Parathyroid adenoma (tissue), 2 donors: ENCODE measurements around the gene RERE.

ENCODE experiments used
- H2AFZ ChIP-seq: fragments of 300-600 bp; sonication (generic); one replicate; pipeline ENCODE4 v1.7.0; 2017; ENCODE audit warnings: antibody characterized with exemption, mild to moderate bottlenecking
- H3K27ac ChIP-seq: fragments of 300-600 bp; sonication (generic); one replicate; pipeline ENCODE4 v1.7.0; 2017
- H3K27me3 ChIP-seq: fragments of 300-600 bp; sonication (generic); one replicate; pipeline ENCODE4 v1.7.0; 2017; ENCODE audit warnings: low read length; ENCODE audit not compliant: control insufficient read depth, insufficient read depth
- H3K36me3 ChIP-seq: fragments of 300-600 bp; sonication (generic); one replicate; pipeline ENCODE4 v1.7.0; 2017; ENCODE audit warnings: low read length; ENCODE audit not compliant: control insufficient read depth, insufficient read depth
- H3K4me1 ChIP-seq: fragments of 300-600 bp; sonication (generic); one replicate; pipeline ENCODE4 v1.7.0; 2017; ENCODE audit warnings: control low read depth
- H3K4me2 ChIP-seq: fragments of 300-600 bp; sonication (generic); one replicate; pipeline ENCODE4 v1.7.0; 2017; ENCODE audit warnings: low read length
- H3K4me3 ChIP-seq: fragments of 300-600 bp; sonication (generic); one replicate; pipeline ENCODE4 v1.7.0; 2017; ENCODE audit warnings: low read depth, low read length
- H3K79me2 ChIP-seq: fragments of 300-600 bp; sonication (generic); one replicate; pipeline ENCODE4 v1.7.0; 2017; ENCODE audit warnings: control low read depth
- H3K9ac ChIP-seq: fragments of 300-600 bp; sonication (generic); one replicate; pipeline ENCODE4 v1.7.0; 2017; ENCODE audit warnings: mild to moderate bottlenecking
- H3K9me3 ChIP-seq: fragments of 300-600 bp; sonication (generic); one replicate; pipeline ENCODE4 v1.7.0; 2017; ENCODE audit warnings: low read length; ENCODE audit not compliant: control insufficient read depth
- CTCF ChIP-seq: fragments of 300-600 bp; sonication (generic); IDR thresholded peaks from one replicate; pipeline ENCODE4 v1.7.0; 2017; ENCODE audit warnings: antibody characterized with exemption, mild to moderate bottlenecking
- donor health status: primary hyperparathyroidism.

The RERE gene

DNA sequence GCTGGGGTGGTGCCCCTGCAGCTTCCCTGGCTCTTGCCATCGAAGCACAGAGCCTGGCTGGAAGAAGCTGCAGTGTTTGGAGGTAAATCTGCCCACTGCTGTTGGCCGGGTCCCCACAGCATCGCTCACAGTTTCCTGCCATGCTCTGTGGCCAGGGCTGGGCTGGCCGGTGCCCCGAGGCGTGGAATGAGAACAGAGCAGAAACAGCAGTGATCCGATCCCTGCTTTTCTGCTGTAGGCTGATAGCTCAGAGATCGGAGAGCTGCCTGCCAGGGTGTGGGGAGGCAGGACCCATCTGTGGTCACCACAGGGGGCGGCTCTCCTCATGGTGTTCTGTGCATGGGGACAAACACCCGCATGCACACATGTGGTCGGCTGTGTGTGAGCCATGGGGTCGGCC lies 488.0 kb downstream of the RERE start:
- no peaks in the 10 kb centered on the region for H3K27me3 ChIP-seq
- no peak overlapping the region for H3K27ac ChIP-seq
- H3K79me2 ChIP-seq: no peaks in the 10 kb centered on the region
- no peaks in the 10 kb centered on the region for H3K9me3 ChIP-seq
- H3K36me3 ChIP-seq: no peaks in the 10 kb centered on the region
- H3K4me3 ChIP-seq: no peak overlapping the region
- no peak overlapping the region for H2AFZ ChIP-seq
- no peak overlapping the region for H3K9ac ChIP-seq
- no peak for TF ChIP-seq CTCF
- no peaks in the 10 kb centered on the region for H3K4me1 ChIP-seq
- H3K4me2 ChIP-seq: no peak overlapping the region

- Histone ChIP-seq H3K4me2 (no peak overlapping the region), H3K27ac (no peak overlapping the region), H3K4me3 (no peak overlapping the region), H3K4me1 (no peaks in the 10 kb centered on the region), H3K9me3 (no peaks in the 10 kb centered on the region), H3K79me2 (no peaks in the 10 kb centered on the region), H2AFZ (no peak overlapping the region), H3K27me3 (no peaks in the 10 kb centered on the region), H3K36me3 (no peaks in the 10 kb centered on the region), H3K9ac (no peak overlapping the region)
- TF ChIP-seq CTCF: no peak
Observed at GRCh38 chr1:8328271-8328670, 489.2 kb downstream of the RERE start.

GRCh38 chr1:8326265-8326664 lies 491.2 kb downstream of the RERE start:
- Histone ChIP-seq H3K9me3 (no peaks in the 10 kb centered on the region), H3K79me2 (no peaks in the 10 kb centered on the region), H3K36me3 (no peaks in the 10 kb centered on the region)

DNA sequence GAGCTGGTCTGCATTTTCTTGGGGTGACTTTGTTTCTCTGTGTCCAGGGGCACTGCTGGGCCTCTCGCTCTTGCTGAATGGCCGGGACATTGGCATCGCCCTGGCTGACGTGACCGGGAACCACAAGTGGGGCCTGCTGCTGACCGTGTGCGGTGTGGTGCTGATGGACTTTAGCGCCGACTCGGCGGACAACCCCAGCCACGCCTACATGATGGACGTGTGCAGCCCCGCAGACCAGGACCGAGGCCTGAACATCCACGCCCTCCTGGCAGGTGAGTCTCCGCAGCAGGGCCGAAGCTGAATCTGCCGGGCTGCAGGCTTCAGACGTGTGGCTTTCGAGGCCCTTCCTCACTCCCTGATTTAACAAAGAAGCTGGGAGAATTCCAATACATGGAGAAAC lies 491.7 kb downstream of the RERE start:
- Histone ChIP-seq H3K4me2 (no peak overlapping the region), H3K4me1 (no peaks in the 10 kb centered on the region), H2AFZ (no peak overlapping the region), H3K27ac (no peak overlapping the region), H3K27me3 (no peaks in the 10 kb centered on the region), H3K9me3 (no peaks in the 10 kb centered on the region), H3K4me3 (no peak overlapping the region), H3K9ac (no peak overlapping the region), H3K79me2 (no peaks in the 10 kb centered on the region), H3K36me3 (no peaks in the 10 kb centered on the region)
- TF ChIP-seq CTCF: no peak

More at GRCh38 chr1:8326265-8326664, 491.2 kb downstream of the RERE start:
- no peak overlapping the region for H3K4me2 ChIP-seq
- no peak overlapping the region for H3K9ac ChIP-seq
- no peak overlapping the region for H2AFZ ChIP-seq
- H3K4me1 ChIP-seq: no peaks in the 10 kb centered on the region
- H3K4me3 ChIP-seq: no peak overlapping the region
- H3K27me3 ChIP-seq: no peaks in the 10 kb centered on the region
- no peak for TF ChIP-seq CTCF
- H3K27ac ChIP-seq: no peak overlapping the region

DNA sequence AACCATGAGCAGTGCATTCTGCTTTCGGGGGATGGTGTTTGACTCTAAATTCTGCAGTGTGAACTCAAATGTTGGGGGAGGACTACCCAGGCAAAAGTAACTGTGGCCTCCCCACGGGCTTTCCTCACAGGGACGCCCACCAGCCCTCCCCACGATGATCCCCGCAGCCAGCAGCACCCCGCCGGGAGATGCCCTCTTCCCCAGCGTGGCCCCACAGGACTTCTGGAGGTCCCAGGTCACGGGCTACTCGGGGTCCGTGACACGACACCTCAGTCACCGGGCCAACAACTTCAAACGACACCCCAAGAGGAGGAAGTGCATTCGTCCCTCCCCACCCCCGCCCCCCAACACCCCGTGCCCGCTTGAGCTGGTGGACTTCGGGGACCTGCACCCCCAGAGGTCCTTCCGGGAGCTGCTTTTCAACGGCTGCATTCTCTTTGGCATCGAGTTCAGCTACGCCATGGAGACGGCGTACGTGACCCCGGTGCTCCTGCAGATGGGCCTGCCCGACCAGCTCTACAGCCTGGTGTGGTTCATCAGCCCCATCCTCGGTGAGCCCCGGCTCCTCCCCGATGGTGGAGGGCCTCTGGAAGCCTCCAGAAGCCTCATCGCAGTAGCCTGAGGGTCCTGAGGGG lies 493.1 kb downstream of the RERE start:
- Histone ChIP-seq H3K4me2 (no peak overlapping the region), H3K4me1 (no peaks in the 10 kb centered on the region), H2AFZ (no peak overlapping the region), H3K79me2 (no peaks in the 10 kb centered on the region), H3K27me3 (no peaks in the 10 kb centered on the region), H3K9ac (no peak overlapping the region), H3K36me3 (no peaks in the 10 kb centered on the region), H3K9me3 (no peaks in the 10 kb centered on the region), H3K4me3 (no peak overlapping the region), H3K27ac (no peak overlapping the region)
- no peak for TF ChIP-seq CTCF
